ENCODE measurements around the gene AGTRAP.

- no peak for TF ChIP-seq EZH2 (IDR thresholded peaks at IDR 0.05; ENCODE audit: borderline replicate concordance, low read depth, low read length, poor library complexity, severe bottlenecking)
- no peak for TF ChIP-seq CTCF (conservative IDR thresholded peaks at IDR 0.05; ENCODE audit: low read depth, low read length)
These were observed at the start of gene AGTRAP for GRCh38 chr1:11735854-11736745.
